AG09309 (cell line): ENCODE results near the gene HELZ.

Experiments
- DNase-seq: peaks from one replicate; pipeline ENCODE4 v3.0.0-alpha.2; 2010; ENCODE audit warnings: low read depth
- H3K4me3 ChIP-seq: 2 replicates; pipeline ENCODE4 v1.5.1; 2011; ENCODE audit warnings: mild to moderate bottlenecking, low read depth, low read length, moderate library complexity; ENCODE audit not compliant: control insufficient read depth
- TF ChIP-seq, protein P1 (sequence below): IDR thresholded peaks from 2 replicates; pipeline ENCODE4 v1.5.1; 2011; ENCODE audit warnings: mild to moderate bottlenecking, low read depth, low read length, inconsistent platforms; ENCODE audit not compliant: insufficient read depth, control insufficient read depth; ENCODE audit errors: missing control alignments

The HELZ gene

GRCh38 chr17:67283731-67284516 lies 38.9 kb upstream of the HELZ start:
- TF ChIP-seq, protein P1, sequence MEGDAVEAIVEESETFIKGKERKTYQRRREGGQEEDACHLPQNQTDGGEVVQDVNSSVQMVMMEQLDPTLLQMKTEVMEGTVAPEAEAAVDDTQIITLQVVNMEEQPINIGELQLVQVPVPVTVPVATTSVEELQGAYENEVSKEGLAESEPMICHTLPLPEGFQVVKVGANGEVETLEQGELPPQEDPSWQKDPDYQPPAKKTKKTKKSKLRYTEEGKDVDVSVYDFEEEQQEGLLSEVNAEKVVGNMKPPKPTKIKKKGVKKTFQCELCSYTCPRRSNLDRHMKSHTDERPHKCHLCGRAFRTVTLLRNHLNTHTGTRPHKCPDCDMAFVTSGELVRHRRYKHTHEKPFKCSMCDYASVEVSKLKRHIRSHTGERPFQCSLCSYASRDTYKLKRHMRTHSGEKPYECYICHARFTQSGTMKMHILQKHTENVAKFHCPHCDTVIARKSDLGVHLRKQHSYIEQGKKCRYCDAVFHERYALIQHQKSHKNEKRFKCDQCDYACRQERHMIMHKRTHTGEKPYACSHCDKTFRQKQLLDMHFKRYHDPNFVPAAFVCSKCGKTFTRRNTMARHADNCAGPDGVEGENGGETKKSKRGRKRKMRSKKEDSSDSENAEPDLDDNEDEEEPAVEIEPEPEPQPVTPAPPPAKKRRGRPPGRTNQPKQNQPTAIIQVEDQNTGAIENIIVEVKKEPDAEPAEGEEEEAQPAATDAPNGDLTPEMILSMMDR, result no peak
- no peak overlapping the region for H3K4me3 ChIP-seq
- DNase-seq, result no peak

- H3K4me3 ChIP-seq, result no peak overlapping the region
- DNase-seq, result no peak
- TF ChIP-seq, protein P1, result no peak
These were observed 36.7 kb upstream of the HELZ start for GRCh38 chr17:67281743-67282142.

GRCh38 chr17:67281053-67281452 lies 36.1 kb upstream of the HELZ start:
- H3K4me3 ChIP-seq, result no peak overlapping the region
- no peak for DNase-seq
- TF ChIP-seq, protein P1, result no peak

DNA sequence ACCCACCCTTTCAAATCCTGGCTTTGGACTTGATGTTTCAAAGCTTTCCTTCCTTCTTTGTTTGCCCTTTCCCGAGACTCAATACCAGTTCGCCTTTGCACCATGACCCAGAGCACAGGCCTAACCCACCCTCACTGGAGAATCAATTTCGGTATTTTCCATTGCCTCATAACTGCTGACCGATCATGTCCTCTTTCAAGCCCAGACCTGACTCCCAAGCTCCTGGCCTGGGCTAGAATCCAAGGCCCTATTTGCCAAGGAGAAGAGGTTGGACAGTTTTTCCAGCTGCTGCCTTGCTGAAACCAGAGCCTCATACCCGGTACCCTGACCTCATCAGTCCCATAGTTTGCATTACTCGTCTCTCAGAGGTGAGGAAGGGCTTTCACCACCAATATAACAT lies 35.3 kb upstream of the HELZ start:
- TF ChIP-seq, protein P1, result no peak
- DNase-seq, result no peak
- H3K4me3 ChIP-seq, result no peak overlapping the region

GRCh38 chr17:67279115-67279514 lies 34.1 kb upstream of the HELZ start:
- TF ChIP-seq, protein P1, result no peak
- DNase-seq, result no peak
- no peak overlapping the region for H3K4me3 ChIP-seq

DNA sequence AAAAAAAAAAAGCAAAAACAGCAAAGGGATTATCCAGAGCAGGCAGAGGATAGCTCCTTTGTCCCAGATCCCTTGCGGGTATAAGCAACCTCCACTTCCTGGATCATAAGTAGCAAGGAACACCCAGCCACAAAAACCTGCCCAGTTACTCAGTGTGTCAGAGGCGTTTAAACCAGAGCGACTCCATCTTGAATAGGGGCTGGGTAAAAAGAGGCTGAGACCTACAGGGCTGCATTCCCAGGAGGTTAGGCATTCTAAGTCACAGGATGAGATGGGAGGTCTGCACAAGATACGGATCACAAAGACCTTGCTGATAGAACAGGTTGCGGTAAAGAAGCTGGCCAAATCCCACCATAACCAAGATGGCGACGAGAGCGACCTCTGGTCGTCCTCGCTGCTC lies 33.4 kb upstream of the HELZ start:
- DNase-seq, result no peak
- no peak overlapping the region for H3K4me3 ChIP-seq
- TF ChIP-seq, protein P1, result no peak

GRCh38 chr17:67276075-67276474 lies 31.1 kb upstream of the HELZ start:
- no peak overlapping the region for H3K4me3 ChIP-seq
- TF ChIP-seq, protein P1, result no peak
- no peak for DNase-seq
